Measurements from ENCODE around the gene HABP2. TPM values are rescaled to one million over a fixed set of nuclear protein-coding genes. Genes with fewer than 3 reads are reported as not detected.

Gene HABP2
- total and polyA plus RNA-seq, 9 of the 15 experiments (the other 6 are each of a cell fraction or from before 2014, with no cell fraction given) = 0.09 TPM; not detected in 8

- TF ChIP-seq PRDM10 (IDR thresholded peaks at IDR 0.05; ENCODE audit: partially characterized antibody) = no peak
- TF ChIP-seq ZBTB17 (CRISPR knock-in tag; IDR thresholded peaks at IDR 0.05) = 0 out of 2 replicates have a peak, but pooled peaks have one; percentile 41
- TF ChIP-seq ETS1 (conservative IDR thresholded peaks at IDR 0.05; ENCODE audit: control insufficient read depth, low read depth, low read length) = no peak
- TF ChIP-seq CREB5 (CRISPR knock-in tag; IDR thresholded peaks at IDR 0.05) = no peak
- TF ChIP-seq STAT5B (CRISPR knock-in tag; IDR thresholded peaks at IDR 0.05) = no peak
- no peak for TF ChIP-seq RAD51 (IDR thresholded peaks at IDR 0.05; ENCODE audit: borderline replicate concordance, low read depth)
- TF ChIP-seq ZNF175 (CRISPR knock-in tag; IDR thresholded peaks at IDR 0.05; ENCODE audit: low read depth) = no peak
- no peak for TF ChIP-seq ZNF696 (CRISPR knock-in tag; conservative IDR thresholded peaks at IDR 0.05)
- 0 out of 2 replicates have a peak, but pooled peaks have one; percentile 37 for TF ChIP-seq ELF1 (tag; IDR thresholded peaks at IDR 0.05)
- TF ChIP-seq PML (IDR thresholded peaks at IDR 0.05; ENCODE audit: low read length) = no peak
- TF ChIP-seq OTX1 (CRISPR knock-in tag; IDR thresholded peaks at IDR 0.05) = no peak
- TF ChIP-seq HMGN3 (IDR thresholded peaks at IDR 0.05; ENCODE audit: borderline replicate concordance, extremely low read depth, insufficient read length, low read depth, low read length) = no peak
- TF ChIP-seq HDAC6 (IDR thresholded peaks at IDR 0.05; ENCODE audit: low read depth, low read length) = no peak
- TF ChIP-seq ZBTB8A (IDR thresholded peaks at IDR 0.05; ENCODE audit: partially characterized antibody) = no peak
- no peak for TF ChIP-seq ZNF445 (CRISPR knock-in tag; IDR thresholded peaks at IDR 0.05; ENCODE audit: low read depth)
- no peak for TF ChIP-seq MLLT1 (IDR thresholded peaks at IDR 0.05)
- TF ChIP-seq PHTF2 (CRISPR knock-in tag; IDR thresholded peaks at IDR 0.05) = no peak
- no peak for TF ChIP-seq ETS2 (tag; IDR thresholded peaks at IDR 0.05; ENCODE audit: borderline replicate concordance, poor library complexity, severe bottlenecking)
- no peak for TF ChIP-seq ZNF384 (IDR thresholded peaks at IDR 0.05; ENCODE audit: low read depth, low read length)
These were observed 10.6 kb downstream of the HABP2 start (continued) for GRCh38 chr10:113563306-113564088.
